PC-9 (cell line): ENCODE data around the gene SUSD3. TPM values are rescaled to one million over a fixed set of nuclear protein-coding genes. Genes with fewer than 3 reads are reported as not detected.

Source experiments
- BruUV-seq: library from RNA; stranded (reverse); fragments of 400-500 nt; replicated peaks from 2 replicates; lab custom pipeline; 2021; lab: Mats Ljungman, UMichigan
- CTCF ChIA-PET: fragments of 300-600 bp; sonication (Branson Sonifier 250); formaldehyde crosslinking; loops from one replicate; lab custom pipeline; 2022; ENCODE audit warnings: antibody characterized with exemption; lab: Charles Lee
- POLR2A ChIA-PET: fragments of 300-600 bp; sonication (Branson Sonifier 250); formaldehyde crosslinking; loops from one replicate; lab custom pipeline; 2022; ENCODE audit warnings: antibody characterized with exemption; ENCODE audit not compliant: unreplicated experiment; lab: Charles Lee
- DNase-seq, 2 experiments: peaks; one replicate each; pipeline versions ENCODE4 v3.0.0 to v3.0.0-alpha.2; 2015 to 2022; ENCODE audit warnings: mixed read lengths in 1 of 2
- H2AFZ ChIP-seq: fragments of 200-600 bp; sonication (generic); 2 replicates; pipeline ENCODE4 v1.8.1; 2017; ENCODE audit warnings: antibody characterized with exemption
- H3F3A ChIP-seq: fragments of 200-600 bp; sonication (generic); 2 replicates; pipeline ENCODE4 v1.8.1; 2017; ENCODE audit warnings: antibody characterized with exemption, mild to moderate bottlenecking, low read depth; ENCODE audit not compliant: insufficient read depth
- H3K27ac ChIP-seq: fragments of 200-600 bp; sonication (generic); 2 replicates; pipeline ENCODE4 v1.6.1; 2016; ENCODE audit warnings: mixed run types
- H3K27me3 ChIP-seq: fragments of 200-600 bp; sonication (generic); 2 replicates; pipeline ENCODE4 v1.6.1; 2016; ENCODE audit warnings: low read depth, mixed run types; ENCODE audit not compliant: insufficient read depth
- H3K36me3 ChIP-seq: fragments of 200-600 bp; sonication (generic); 2 replicates; pipeline ENCODE4 v1.6.1; 2016; ENCODE audit warnings: low read depth, mixed run types
- H3K4me1 ChIP-seq: fragments of 200-600 bp; sonication (generic); replicated peaks from 2 replicates; pipeline ENCODE4 v1.6.1; 2016; ENCODE audit warnings: mixed run types; ENCODE audit not compliant: insufficient read depth
- H3K4me2 ChIP-seq: fragments of 200-600 bp; sonication (generic); 2 replicates; pipeline ENCODE4 v1.6.1; 2017; ENCODE audit warnings: mixed run types
- H3K4me3 ChIP-seq: fragments of 200-600 bp; sonication (generic); 2 replicates; pipeline ENCODE4 v1.6.1; 2016; ENCODE audit warnings: mixed run types
- H3K79me2 ChIP-seq: fragments of 200-600 bp; sonication (generic); 2 replicates; pipeline ENCODE4 v1.6.1; 2017; ENCODE audit warnings: low read depth, mixed run types
- H3K9me2 ChIP-seq: fragments of 200-600 bp; sonication (generic); 2 replicates; pipeline ENCODE4 v1.8.1; 2017; ENCODE audit warnings: mild to moderate bottlenecking; ENCODE audit not compliant: insufficient read depth
- H3K9me3 ChIP-seq: fragments of 200-600 bp; sonication (generic); 2 replicates; pipeline ENCODE4 v1.8.1; 2016; ENCODE audit warnings: low read depth; ENCODE audit not compliant: insufficient read depth
- H4K20me1 ChIP-seq: fragments of 200-600 bp; sonication (generic); 2 replicates; pipeline ENCODE4 v1.8.1; 2017; ENCODE audit not compliant: insufficient read depth
- CTCF ChIP-seq: fragments of 200-600 bp; sonication (generic); conservative IDR thresholded peaks from 2 replicates; pipeline ENCODE4 v1.6.1; 2017; ENCODE audit warnings: mixed run types, antibody characterized with exemption, mild to moderate bottlenecking, moderate library complexity
- EZH2 ChIP-seq: fragments of 200-600 bp; sonication (generic); IDR thresholded peaks from 2 replicates; pipeline ENCODE4 v1.8.0; 2017; ENCODE audit warnings: antibody characterized with exemption, low read depth
- intact Hi-C: fragments of 100-400 bp; cut with micrococcal nuclease; formaldehyde crosslinking; loops from one replicate; pipeline ENCODE4 v1.10.0; 2022; ENCODE audit not compliant: unreplicated experiment
- total RNA-seq: library from RNA; stranded (reverse); gene quantifications from 2 replicates; pipeline ENCODE4 v1.2.3, GENCODE V29; 2021

Gene SUSD3
- total RNA-seq, 1 experiment from 2014 or later: 8.4 TPM

GRCh38 chr9:93028448-93029006, 30.0 kb upstream of the SUSD3 start:
- BruUV-seq: no TSS peak
- Histone ChIP-seq H3K4me2 (no peak overlapping the region), H3K4me1 (no peaks in the 10 kb centered on the region), H3K9me3 (no peaks in the 10 kb centered on the region), H3K79me2 (no peaks in the 10 kb centered on the region), H3K27ac (no peak overlapping the region), H3K36me3 (no peaks in the 10 kb centered on the region), H4K20me1 (no peaks in the 10 kb centered on the region), H3F3A (no peaks in the 10 kb centered on the region), H2AFZ (no peak overlapping the region), H3K27me3 (no peaks in the 10 kb centered on the region), H3K4me3 (no peak overlapping the region), H3K9me2 (no peaks in the 10 kb centered on the region)
- POLR2A ChIA-PET: interaction anchor here (0.7 kb wide), 2 partner anchors 114 to 196 kb away, joined by 12 read pairs; no protein-coding TSS in a partner anchor
- TF ChIP-seq EZH2 (no peak), CTCF (no peak)
- no peak for DNase-seq
- intact Hi-C loops: no loop called here
- CTCF ChIA-PET: interaction anchor here (0.6 kb wide), 1 partner anchor 14 kb away, joined by 17 read pairs; no protein-coding TSS in a partner anchor

GRCh38 chr9:93030642-93031628, 27.6 kb upstream of the SUSD3 start:
- H3K9me3 ChIP-seq: no peaks in the 10 kb centered on the region
- BruUV-seq: no TSS peak
- CTCF ChIA-PET: no interaction called here

More at GRCh38 chr9:93030642-93031628, 27.6 kb upstream of the SUSD3 start:
- Histone ChIP-seq H3K4me2 (no peak overlapping the region), H3K27me3 (no peaks in the 10 kb centered on the region), H3F3A (no peaks in the 10 kb centered on the region), H3K36me3 (no peaks in the 10 kb centered on the region), H2AFZ (no peak overlapping the region), H3K27ac (no peak overlapping the region), H3K9me2 (no peaks in the 10 kb centered on the region), H3K4me1 (no peaks in the 10 kb centered on the region), H3K79me2 (no peaks in the 10 kb centered on the region), H3K4me3 (no peak overlapping the region), H4K20me1 (no peaks in the 10 kb centered on the region)
- TF ChIP-seq EZH2: no peak
- no peak for TF ChIP-seq CTCF
- DNase-seq: no peak
- POLR2A ChIA-PET: no interaction called here
- intact Hi-C loops: no loop called here
